GM06990 (cell line): Measurements from ENCODE around the gene ENO3.

ENCODE experiments used
- DNase-seq: peaks from one replicate; pipeline ENCODE4 v3.0.0-alpha.2; 2011; ENCODE audit not compliant: insufficient read length; ENCODE audit errors: extremely low read depth
- H3K27me3 ChIP-seq: replicated peaks from 2 replicates; pipeline ENCODE4 v1.6.0; 2011; ENCODE audit warnings: low read length; ENCODE audit not compliant: control insufficient read depth, insufficient read depth
- H3K36me3 ChIP-seq: 2 replicates; pipeline ENCODE4 v1.5.1; 2011; ENCODE audit warnings: low read length; ENCODE audit not compliant: control insufficient read depth, insufficient read depth
- H3K4me3 ChIP-seq: replicated peaks from 2 replicates; pipeline ENCODE4 v1.5.1; 2011; ENCODE audit warnings: low read depth, mild to moderate bottlenecking, control low read depth, low read length
- TF ChIP-seq, protein P1 (sequence below): IDR thresholded peaks from 2 replicates; pipeline ENCODE4 v1.5.1; 2011; ENCODE audit warnings: low read length, control low read depth, mild to moderate bottlenecking, inconsistent platforms; ENCODE audit not compliant: insufficient read depth, poor library complexity, severe bottlenecking

ENO3 gene

DNA sequence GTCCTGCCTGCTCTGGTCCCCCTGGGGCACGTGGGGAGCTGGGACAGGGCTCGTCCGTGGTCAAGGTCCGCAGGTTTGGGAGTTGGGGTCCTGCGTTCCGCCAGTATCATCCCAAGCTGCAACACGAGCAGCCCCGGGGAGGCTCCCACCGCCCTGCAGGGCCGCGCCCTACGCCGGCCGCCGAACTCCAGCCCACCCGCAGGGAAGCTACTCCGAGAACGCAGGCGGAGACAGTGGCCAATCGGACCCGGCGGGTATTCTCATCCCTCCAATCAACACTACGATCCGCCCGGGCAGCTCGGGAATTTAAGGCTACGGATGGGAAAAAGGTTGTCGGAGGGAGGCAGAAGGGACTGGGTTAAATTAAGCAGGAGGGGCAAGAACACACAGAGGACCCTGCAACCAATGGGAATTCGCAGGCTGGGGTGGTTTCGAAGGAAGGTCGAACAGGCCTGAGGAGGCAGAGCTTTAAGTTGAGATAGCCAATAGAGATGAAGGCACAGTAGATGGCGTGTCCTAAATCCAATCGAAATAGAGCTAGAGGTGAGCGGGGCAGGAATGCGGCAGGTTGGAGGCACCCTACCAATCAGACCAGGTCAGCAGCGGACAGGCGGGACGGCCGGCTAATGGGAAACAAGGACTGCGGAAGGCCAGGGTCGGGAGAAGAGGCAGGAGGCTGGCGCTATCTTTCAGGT, 16.1 kb downstream of the ENO3 start:
- Histone ChIP-seq H3K36me3 (peaks cover 14% of the 10 kb centered on the region), H3K4me3 (peak overlapping the region; percentile 84), H3K27me3 (no peaks in the 10 kb centered on the region)
- TF ChIP-seq, protein P1, sequence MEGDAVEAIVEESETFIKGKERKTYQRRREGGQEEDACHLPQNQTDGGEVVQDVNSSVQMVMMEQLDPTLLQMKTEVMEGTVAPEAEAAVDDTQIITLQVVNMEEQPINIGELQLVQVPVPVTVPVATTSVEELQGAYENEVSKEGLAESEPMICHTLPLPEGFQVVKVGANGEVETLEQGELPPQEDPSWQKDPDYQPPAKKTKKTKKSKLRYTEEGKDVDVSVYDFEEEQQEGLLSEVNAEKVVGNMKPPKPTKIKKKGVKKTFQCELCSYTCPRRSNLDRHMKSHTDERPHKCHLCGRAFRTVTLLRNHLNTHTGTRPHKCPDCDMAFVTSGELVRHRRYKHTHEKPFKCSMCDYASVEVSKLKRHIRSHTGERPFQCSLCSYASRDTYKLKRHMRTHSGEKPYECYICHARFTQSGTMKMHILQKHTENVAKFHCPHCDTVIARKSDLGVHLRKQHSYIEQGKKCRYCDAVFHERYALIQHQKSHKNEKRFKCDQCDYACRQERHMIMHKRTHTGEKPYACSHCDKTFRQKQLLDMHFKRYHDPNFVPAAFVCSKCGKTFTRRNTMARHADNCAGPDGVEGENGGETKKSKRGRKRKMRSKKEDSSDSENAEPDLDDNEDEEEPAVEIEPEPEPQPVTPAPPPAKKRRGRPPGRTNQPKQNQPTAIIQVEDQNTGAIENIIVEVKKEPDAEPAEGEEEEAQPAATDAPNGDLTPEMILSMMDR = no peak
- DNase-seq = peak; percentile 96

DNA sequence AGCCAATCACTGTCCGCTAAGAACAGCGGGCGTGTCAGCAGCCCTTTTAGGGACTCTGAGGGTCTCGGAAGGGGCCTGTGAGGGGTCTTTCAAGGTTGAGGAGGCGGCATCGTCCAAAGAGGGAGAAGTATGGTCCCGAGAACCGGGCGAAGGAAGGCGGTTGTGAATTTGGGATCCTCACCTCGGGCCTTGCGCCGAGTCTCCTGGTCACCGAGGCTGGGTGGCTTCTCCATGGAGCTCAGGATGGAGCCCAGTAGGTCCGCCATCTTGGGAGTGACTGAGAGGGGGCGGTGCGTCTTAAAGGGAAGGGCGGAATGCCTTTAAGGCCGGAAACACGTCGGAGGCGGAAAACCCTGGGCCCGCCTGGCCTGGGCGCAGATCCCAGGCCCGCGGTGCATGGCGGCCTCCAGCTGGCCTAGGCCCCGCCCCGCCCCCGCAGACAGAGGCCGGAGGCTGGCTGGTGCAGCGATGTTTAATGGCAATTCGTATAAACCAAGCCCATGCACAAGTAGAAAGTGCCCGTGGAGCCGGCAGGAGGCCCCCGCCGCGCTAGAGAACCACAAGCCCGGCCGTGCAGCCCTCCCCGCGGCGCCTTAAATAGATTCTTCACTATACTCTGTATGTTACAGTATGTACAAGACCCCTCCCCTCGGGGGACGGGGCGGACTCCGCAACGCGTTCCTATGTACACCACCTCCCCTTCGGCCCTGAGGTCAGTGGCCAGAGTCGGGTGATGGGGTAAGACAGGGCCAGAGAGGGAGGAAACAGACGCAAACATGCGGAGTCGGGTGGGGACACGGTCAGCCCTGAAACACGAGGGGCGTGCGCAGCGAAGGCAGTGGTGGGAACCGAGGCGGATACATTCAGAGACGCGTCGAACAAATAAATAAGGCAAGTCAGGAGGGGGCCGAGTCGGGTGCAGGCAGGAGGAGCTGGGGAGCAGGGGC, 16.9 kb downstream of the ENO3 start, which contains the start of gene SPAG7:
TSS of gene SPAG7 (minus strand) at position 279 of the 947 bp plus-strand sequence. CDS start at position 266, 13 bp downstream.
- peak; percentile 98 for DNase-seq

DNA sequence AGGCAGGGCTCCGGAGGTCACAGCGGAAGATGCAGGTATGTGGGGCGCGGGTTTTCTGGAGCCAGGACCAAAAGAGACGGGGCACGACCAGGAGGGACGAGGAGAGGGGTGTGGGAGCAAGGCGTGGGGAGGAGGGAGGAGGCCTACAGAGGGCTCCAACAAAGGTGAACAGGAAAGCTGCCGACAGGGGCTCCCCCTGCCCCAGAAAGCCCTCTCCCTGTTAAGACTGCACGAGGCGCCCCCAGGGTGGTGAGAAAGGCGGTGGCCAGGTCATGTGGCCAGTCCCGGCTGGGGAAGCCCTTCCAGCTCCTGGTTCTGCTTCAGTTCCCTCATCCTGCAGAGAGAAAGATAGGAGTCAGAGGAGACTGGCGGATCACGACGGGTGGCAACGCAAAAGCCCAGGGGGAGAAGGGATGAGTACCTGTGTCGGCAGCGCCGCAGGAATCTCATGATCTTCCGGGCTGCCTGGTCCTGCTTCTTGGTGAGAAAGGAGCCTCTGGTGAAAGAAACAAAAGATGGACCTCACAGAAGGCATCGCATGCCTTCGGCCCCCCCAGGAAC, 17.6 kb downstream of the ENO3 start:
- H3K36me3 ChIP-seq = peaks cover 28% of the 10 kb centered on the region
- TF ChIP-seq, protein P1 = no peak
- no peak for DNase-seq
- peak overlapping the region; percentile 75 for H3K4me3 ChIP-seq
- no peaks in the 10 kb centered on the region for H3K27me3 ChIP-seq

More for the DNA sequence above, 16.9 kb downstream of the ENO3 start, which contains the start of gene SPAG7:
- TF ChIP-seq, protein P1 = no peak
- Histone ChIP-seq H3K27me3 (no peaks in the 10 kb centered on the region), H3K36me3 (peaks cover 22% of the 10 kb centered on the region), H3K4me3 (peak within 1 kb of the TSS; percentile 84)

DNA sequence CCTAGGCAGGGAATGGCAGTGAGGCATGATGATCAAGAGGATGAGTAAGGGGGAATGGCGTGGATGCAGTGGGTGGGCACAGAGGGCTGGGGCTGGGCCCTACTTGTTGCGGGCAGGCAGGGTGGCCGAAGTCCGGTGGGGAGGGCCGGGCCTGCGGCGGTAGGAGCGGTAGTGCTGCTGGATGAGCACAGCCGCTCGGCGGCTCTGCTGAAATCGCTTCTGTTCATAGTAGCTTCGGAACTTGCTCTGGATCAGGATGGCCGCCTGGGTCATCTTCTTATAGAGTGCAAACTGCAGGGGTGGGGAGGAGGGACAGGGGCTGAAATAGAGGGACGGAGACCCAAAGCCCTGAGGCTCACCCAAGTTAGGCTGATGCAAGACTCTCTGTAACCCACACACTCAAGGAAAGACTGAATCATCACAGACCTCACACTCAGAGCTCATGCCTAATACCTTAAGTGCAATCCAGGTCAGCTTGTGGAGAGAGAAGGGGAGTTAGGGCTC, 18.2 kb downstream of the ENO3 start:
- Histone ChIP-seq H3K36me3 (peaks cover 29% of the 10 kb centered on the region), H3K27me3 (no peaks in the 10 kb centered on the region), H3K4me3 (no peak overlapping the region)
- TF ChIP-seq, protein P1 = no peak
- DNase-seq = no peak

DNA sequence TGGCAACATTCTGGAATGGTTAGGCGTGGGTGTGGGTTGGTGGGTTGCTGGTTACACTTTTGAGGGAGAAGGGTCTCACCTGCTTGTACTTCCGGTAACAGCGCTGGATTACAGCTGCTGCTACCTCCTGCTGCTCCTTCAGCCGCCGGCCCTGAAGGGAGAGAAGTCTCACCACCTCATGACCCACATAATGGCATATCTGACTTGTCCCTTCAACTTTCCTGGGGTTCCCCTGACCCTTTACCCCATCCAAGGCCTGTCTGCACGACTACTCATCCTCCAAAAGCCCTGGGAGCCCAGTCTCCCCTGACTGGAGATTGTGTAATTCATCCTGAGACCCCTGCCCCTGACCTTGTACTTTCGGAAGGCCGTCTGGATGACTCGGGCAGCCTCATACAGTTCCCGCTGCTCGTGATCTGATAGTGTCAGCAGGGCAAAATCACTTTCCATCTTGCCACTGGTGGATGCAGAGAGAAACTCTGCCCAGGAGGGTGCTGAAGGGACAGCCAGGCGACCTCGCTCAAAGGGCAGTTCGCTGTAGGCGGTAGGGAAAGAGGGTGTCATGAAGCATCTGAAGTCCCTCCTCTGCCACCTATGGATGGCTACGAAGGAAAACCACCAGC, 18.7 kb downstream of the ENO3 start:
- no peak for DNase-seq
- TF ChIP-seq, protein P1 = no peak
- Histone ChIP-seq H3K36me3 (peaks cover 32% of the 10 kb centered on the region), H3K27me3 (no peaks in the 10 kb centered on the region), H3K4me3 (no peak overlapping the region)
